NCI-H1105 treated with DMSO at 0.1 percent for 48 hours (cell line): ENCODE results near the gene CD68.

Experiments
- DNase-seq: peaks from one replicate; lab custom pipeline; 2025; lab: John Stamatoyannopoulos, UW

The CD68 gene

GRCh38 chr17:7559320-7560171, 19.9 kb upstream of the CD68 start:
- DNase-seq: no peak

GRCh38 chr17:7560172-7561027, 19.0 kb upstream of the CD68 start:
- no peak for DNase-seq

GRCh38 chr17:7561028-7561575, 18.3 kb upstream of the CD68 start:
- peak; percentile 92 for DNase-seq

- DNase-seq: peak; percentile 86
These were observed 17.7 kb upstream of the CD68 start, which contains the start of gene SENP3 for GRCh38 chr17:7561589-7562207. Gene SENP3, plus strand, starts transcription at chr17:7561919. Its CDS starts 1,158 bp downstream, at chr17:7563077.

GRCh38 chr17:7562208-7562605, 17.2 kb upstream of the CD68 start:
- DNase-seq: no peak

GRCh38 chr17:7563115-7563869, 16.1 kb upstream of the CD68 start:
- no peak for DNase-seq

- no peak for DNase-seq
These were observed 9.9 kb upstream of the CD68 start for GRCh38 chr17:7569571-7569970.

- DNase-seq: no peak
These were observed 9.1 kb upstream of the CD68 start for GRCh38 chr17:7570351-7570750.

GRCh38 chr17:7572338-7572587, 7.2 kb upstream of the CD68 start:
- no peak for DNase-seq

GRCh38 chr17:7572588-7573323, 6.7 kb upstream of the CD68 start:
- peak; percentile 100 for DNase-seq

- peak; percentile 83 for DNase-seq
These were observed 5.9 kb upstream of the CD68 start for GRCh38 chr17:7573324-7574080.

- DNase-seq: no peak
These were observed 5.1 kb upstream of the CD68 start for GRCh38 chr17:7574176-7574953.

- no peak for DNase-seq
These were observed 4.0 kb upstream of the CD68 start for GRCh38 chr17:7575481-7575883.

- DNase-seq: no peak
These were observed 3.5 kb upstream of the CD68 start for GRCh38 chr17:7575959-7576358.

GRCh38 chr17:7576432-7576937, 3.0 kb upstream of the CD68 start:
- no peak for DNase-seq

- DNase-seq: no peak
These were observed 1.9 kb upstream of the CD68 start for GRCh38 chr17:7577327-7578199.

- DNase-seq: no peak
These were observed 581 bp downstream of the CD68 start for GRCh38 chr17:7579834-7580603.
